ENCODE results near the gene ZNF236.

Gene ZNF236

GRCh38 chr18:76911440-76911839 is 89.1 kb downstream of the ZNF236 start:
- Histone ChIP-seq H3K36me3 (ENCODE audit: insufficient read depth, low read length) (peaks cover 59% of the 10 kb centered on the region), H2AFZ (ENCODE audit: low read depth, low read length) (no peak overlapping the region), H3K4me1 (ENCODE audit: insufficient read depth, low read length) (no peaks in the 10 kb centered on the region), H3K27me3 (ENCODE audit: insufficient read depth, low read length) (no peaks in the 10 kb centered on the region), H3K9me3 (ENCODE audit: low read length) (no peaks in the 10 kb centered on the region), H3K4me3 (ENCODE audit: low read length) (no peak overlapping the region)

DNA sequence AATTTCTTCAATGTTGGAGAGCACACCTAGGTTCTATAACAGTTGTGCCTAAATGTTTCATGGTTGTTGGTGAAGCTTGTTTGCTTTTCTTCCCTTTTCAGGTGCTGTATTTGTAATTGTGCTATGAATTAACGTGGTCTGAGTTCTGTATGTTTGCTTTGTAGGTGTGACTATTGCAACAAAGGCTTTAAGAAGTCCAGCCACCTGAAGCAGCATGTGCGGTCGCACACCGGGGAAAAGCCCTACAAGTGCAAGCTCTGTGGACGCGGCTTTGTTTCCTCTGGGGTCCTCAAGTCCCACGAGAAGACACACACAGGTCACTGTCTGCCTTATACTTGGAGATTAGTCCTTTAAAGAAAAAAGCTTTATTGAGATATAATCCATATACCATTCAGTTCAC is 91.2 kb downstream of the ZNF236 start:
- no peaks in the 10 kb centered on the region for H3K27me3 ChIP-seq (ENCODE audit: insufficient read depth, low read length)
- no peaks in the 10 kb centered on the region for H3K9me3 ChIP-seq (ENCODE audit: low read length)
- peaks cover 65% of the 10 kb centered on the region for H3K36me3 ChIP-seq (ENCODE audit: insufficient read depth, low read length)
- no peak overlapping the region for H3K4me3 ChIP-seq (ENCODE audit: low read length)
- H2AFZ ChIP-seq (ENCODE audit: low read depth, low read length): no peak overlapping the region
- H3K4me1 ChIP-seq (ENCODE audit: insufficient read depth, low read length): no peaks in the 10 kb centered on the region

DNA sequence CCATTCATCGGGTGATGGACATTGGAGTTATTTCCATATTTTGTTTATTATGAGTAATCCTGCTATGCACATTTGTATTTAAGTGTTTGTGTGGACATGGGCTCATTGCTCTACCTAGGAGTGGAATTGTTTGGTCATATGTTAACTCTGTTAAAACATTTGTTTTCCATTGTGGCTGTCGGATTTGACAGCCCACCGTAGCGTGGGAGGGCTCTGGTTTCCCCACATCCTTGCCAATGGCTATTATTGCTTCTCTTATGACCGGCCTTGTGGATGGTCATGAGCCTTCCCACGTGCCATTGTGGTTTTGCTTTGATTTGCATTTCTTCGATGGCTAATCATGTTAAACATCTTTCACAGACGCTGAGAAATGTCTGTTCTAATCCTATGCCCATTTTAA is 92.0 kb downstream of the ZNF236 start:
- no peak overlapping the region for H3K4me3 ChIP-seq (ENCODE audit: low read length)
- no peaks in the 10 kb centered on the region for H3K9me3 ChIP-seq (ENCODE audit: low read length)
- H3K4me1 ChIP-seq (ENCODE audit: insufficient read depth, low read length): no peaks in the 10 kb centered on the region
- peaks cover 61% of the 10 kb centered on the region for H3K36me3 ChIP-seq (ENCODE audit: insufficient read depth, low read length)
- no peak overlapping the region for H2AFZ ChIP-seq (ENCODE audit: low read depth, low read length)
- H3K27me3 ChIP-seq (ENCODE audit: insufficient read depth, low read length): no peaks in the 10 kb centered on the region

GRCh38 chr18:76914796-76915195 is 92.4 kb downstream of the ZNF236 start:
- Histone ChIP-seq H3K9me3 (ENCODE audit: low read length) (no peaks in the 10 kb centered on the region), H3K36me3 (ENCODE audit: insufficient read depth, low read length) (peaks cover 58% of the 10 kb centered on the region), H3K4me1 (ENCODE audit: insufficient read depth, low read length) (no peaks in the 10 kb centered on the region), H2AFZ (ENCODE audit: low read depth, low read length) (no peak overlapping the region), H3K4me3 (ENCODE audit: low read length) (no peak overlapping the region), H3K27me3 (ENCODE audit: insufficient read depth, low read length) (no peaks in the 10 kb centered on the region)

GRCh38 chr18:76915456-76915855 is 93.1 kb downstream of the ZNF236 start:
- H3K4me3 ChIP-seq (ENCODE audit: low read length): no peak overlapping the region
- peaks cover 54% of the 10 kb centered on the region for H3K36me3 ChIP-seq (ENCODE audit: insufficient read depth, low read length)
- no peaks in the 10 kb centered on the region for H3K27me3 ChIP-seq (ENCODE audit: insufficient read depth, low read length)
- H3K4me1 ChIP-seq (ENCODE audit: insufficient read depth, low read length): no peaks in the 10 kb centered on the region
- H2AFZ ChIP-seq (ENCODE audit: low read depth, low read length): no peak overlapping the region
- H3K9me3 ChIP-seq (ENCODE audit: low read length): no peaks in the 10 kb centered on the region

DNA sequence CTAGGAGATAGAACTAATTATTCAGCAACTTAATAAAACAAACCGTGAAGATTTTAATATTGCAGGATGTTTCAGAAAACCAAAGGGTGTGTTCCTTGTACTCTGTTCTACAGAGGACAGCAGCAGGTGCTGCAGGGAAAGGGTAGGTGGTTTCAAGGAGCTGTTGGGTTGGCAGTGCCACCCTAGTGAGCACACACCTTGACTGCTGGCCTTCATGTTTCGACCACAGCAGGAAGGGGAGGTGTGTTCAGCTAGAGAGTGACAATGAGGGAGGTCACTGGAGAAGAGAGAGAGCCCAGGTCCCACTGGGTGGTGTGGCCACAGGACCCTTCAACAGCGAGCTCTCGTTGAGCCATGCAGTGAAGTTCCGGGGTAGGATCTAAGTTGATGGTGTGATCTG is 98.6 kb downstream of the ZNF236 start:
- no peaks in the 10 kb centered on the region for H3K27me3 ChIP-seq (ENCODE audit: insufficient read depth, low read length)
- H3K9me3 ChIP-seq (ENCODE audit: low read length): no peaks in the 10 kb centered on the region
- H3K4me3 ChIP-seq (ENCODE audit: low read length): no peak overlapping the region
- H2AFZ ChIP-seq (ENCODE audit: low read depth, low read length): no peak overlapping the region
- H3K36me3 ChIP-seq (ENCODE audit: insufficient read depth, low read length): peaks cover 41% of the 10 kb centered on the region
- no peaks in the 10 kb centered on the region for H3K4me1 ChIP-seq (ENCODE audit: insufficient read depth, low read length)

- peaks cover 40% of the 10 kb centered on the region for H3K36me3 ChIP-seq (ENCODE audit: insufficient read depth, low read length)
- no peaks in the 10 kb centered on the region for H3K4me1 ChIP-seq (ENCODE audit: insufficient read depth, low read length)
- no peaks in the 10 kb centered on the region for H3K27me3 ChIP-seq (ENCODE audit: insufficient read depth, low read length)
- H3K4me3 ChIP-seq (ENCODE audit: low read length): no peak overlapping the region
- H2AFZ ChIP-seq (ENCODE audit: low read depth, low read length): no peak overlapping the region
- H3K9me3 ChIP-seq (ENCODE audit: low read length): no peaks in the 10 kb centered on the region
Measured at GRCh38 chr18:76922107-76922506, 99.8 kb downstream of the ZNF236 start.

DNA sequence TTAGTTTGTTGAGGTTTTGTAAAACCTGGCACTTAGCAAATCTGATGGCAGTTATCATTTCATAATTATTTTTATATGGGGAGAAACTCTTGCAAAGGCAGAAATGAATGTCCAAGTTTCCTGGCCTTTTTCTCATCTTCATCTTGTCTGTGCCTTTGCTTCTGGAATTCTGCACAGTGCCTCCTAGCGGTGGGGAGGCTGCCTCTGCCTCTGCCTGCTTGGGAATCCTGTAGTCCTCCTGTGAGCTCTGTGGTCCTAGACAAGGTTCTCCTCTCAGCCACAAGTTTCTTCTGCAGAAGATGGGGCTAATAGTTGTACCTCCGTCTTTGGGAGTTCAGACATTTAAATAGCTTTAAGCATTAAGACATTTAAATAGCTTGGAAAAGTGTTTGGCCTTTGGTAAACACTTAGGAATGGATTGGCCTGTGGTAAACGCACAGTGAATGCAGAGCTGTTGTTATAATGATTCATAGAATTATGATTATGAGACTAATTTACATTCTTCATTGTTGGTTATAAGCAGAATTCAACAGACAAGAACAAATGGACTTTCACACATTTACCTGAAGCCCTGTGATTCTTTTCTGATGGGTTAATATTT is 101.2 kb downstream of the ZNF236 start:
- Histone ChIP-seq H3K4me3 (ENCODE audit: low read length) (no peak overlapping the region), H3K9me3 (ENCODE audit: low read length) (no peaks in the 10 kb centered on the region), H2AFZ (ENCODE audit: low read depth, low read length) (no peak overlapping the region), H3K36me3 (ENCODE audit: insufficient read depth, low read length) (peaks cover 45% of the 10 kb centered on the region), H3K4me1 (ENCODE audit: insufficient read depth, low read length) (no peaks in the 10 kb centered on the region), H3K27me3 (ENCODE audit: insufficient read depth, low read length) (no peaks in the 10 kb centered on the region)

DNA sequence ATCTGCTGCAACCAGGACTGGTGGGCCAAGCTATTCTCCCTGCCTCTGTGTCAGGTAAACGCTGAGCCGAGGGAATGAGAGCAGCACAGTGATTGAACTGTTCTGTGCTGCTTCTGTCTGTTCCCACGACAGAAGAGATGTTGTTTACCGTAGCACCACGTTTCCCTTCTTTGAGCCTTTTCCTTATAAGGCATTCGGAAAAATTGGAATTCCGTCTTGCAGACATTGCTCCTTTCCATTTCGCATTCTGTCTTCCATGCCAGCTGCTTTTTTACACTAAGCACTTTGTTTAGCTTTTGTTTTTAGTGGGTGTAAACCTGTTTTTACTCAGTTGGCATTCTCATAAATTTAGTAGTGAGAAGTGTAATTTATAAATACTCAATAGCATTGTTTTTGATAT is 103.1 kb downstream of the ZNF236 start:
- Histone ChIP-seq H3K36me3 (ENCODE audit: insufficient read depth, low read length) (peaks cover 52% of the 10 kb centered on the region), H2AFZ (ENCODE audit: low read depth, low read length) (no peak overlapping the region), H3K4me1 (ENCODE audit: insufficient read depth, low read length) (no peaks in the 10 kb centered on the region), H3K9me3 (ENCODE audit: low read length) (no peaks in the 10 kb centered on the region), H3K4me3 (ENCODE audit: low read length) (no peak overlapping the region), H3K27me3 (ENCODE audit: insufficient read depth, low read length) (no peaks in the 10 kb centered on the region)

DNA sequence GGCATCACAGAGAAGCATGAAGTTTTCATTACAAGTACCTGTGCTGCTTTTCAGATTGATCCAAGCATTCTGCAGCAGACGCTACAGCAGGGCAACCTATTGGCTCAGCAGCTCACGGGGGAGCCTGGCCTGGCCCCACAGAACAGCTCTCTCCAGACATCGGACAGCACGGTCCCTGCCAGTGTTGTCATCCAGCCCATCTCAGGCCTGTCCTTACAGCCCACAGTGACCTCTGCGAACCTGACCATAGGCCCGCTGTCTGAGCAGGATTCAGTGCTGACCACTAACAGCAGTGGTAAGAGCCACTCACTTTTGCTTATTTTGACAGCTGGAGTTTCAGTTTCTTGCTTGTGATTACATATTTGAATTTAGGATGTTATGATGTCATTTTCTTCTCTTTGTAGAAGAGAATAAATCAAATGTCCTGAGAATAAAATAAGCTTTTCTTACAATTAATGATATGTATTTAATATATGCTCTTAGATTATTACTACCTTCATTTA is 104.9 kb downstream of the ZNF236 start:
- H3K36me3 ChIP-seq (ENCODE audit: insufficient read depth, low read length): peaks cover 43% of the 10 kb centered on the region
- H3K4me1 ChIP-seq (ENCODE audit: insufficient read depth, low read length): no peaks in the 10 kb centered on the region
- no peak overlapping the region for H3K4me3 ChIP-seq (ENCODE audit: low read length)
- H2AFZ ChIP-seq (ENCODE audit: low read depth, low read length): no peak overlapping the region
- no peaks in the 10 kb centered on the region for H3K27me3 ChIP-seq (ENCODE audit: insufficient read depth, low read length)
- no peaks in the 10 kb centered on the region for H3K9me3 ChIP-seq (ENCODE audit: low read length)

GRCh38 chr18:76928179-76928868 is 106.0 kb downstream of the ZNF236 start:
- Histone ChIP-seq H3K4me1 (ENCODE audit: insufficient read depth, low read length) (no peaks in the 10 kb centered on the region), H3K36me3 (ENCODE audit: insufficient read depth, low read length) (peaks cover 50% of the 10 kb centered on the region), H3K9me3 (ENCODE audit: low read length) (no peaks in the 10 kb centered on the region), H3K4me3 (ENCODE audit: low read length) (no peak overlapping the region), H3K27me3 (ENCODE audit: insufficient read depth, low read length) (no peaks in the 10 kb centered on the region), H2AFZ (ENCODE audit: low read depth, low read length) (no peak overlapping the region)

GRCh38 chr18:76931171-76931570 is 108.8 kb downstream of the ZNF236 start:
- Histone ChIP-seq H3K36me3 (ENCODE audit: insufficient read depth, low read length) (peaks cover 37% of the 10 kb centered on the region), H3K27me3 (ENCODE audit: insufficient read depth, low read length) (no peaks in the 10 kb centered on the region), H3K4me1 (ENCODE audit: insufficient read depth, low read length) (no peaks in the 10 kb centered on the region), H2AFZ (ENCODE audit: low read depth, low read length) (no peak overlapping the region), H3K4me3 (ENCODE audit: low read length) (no peak overlapping the region), H3K9me3 (ENCODE audit: low read length) (no peaks in the 10 kb centered on the region)

- no peaks in the 10 kb centered on the region for H3K4me1 ChIP-seq (ENCODE audit: insufficient read depth, low read length)
- H3K36me3 ChIP-seq (ENCODE audit: insufficient read depth, low read length): peaks cover 41% of the 10 kb centered on the region
- no peak overlapping the region for H3K4me3 ChIP-seq (ENCODE audit: low read length)
- H3K9me3 ChIP-seq (ENCODE audit: low read length): no peaks in the 10 kb centered on the region
- no peak overlapping the region for H2AFZ ChIP-seq (ENCODE audit: low read depth, low read length)
- no peaks in the 10 kb centered on the region for H3K27me3 ChIP-seq (ENCODE audit: insufficient read depth, low read length)
Measured at GRCh38 chr18:76932026-76932819, 109.9 kb downstream of the ZNF236 start.
